HG02973 (cell line): ENCODE data around the gene TARP.
"Not testable (repeated sequence)": the region's sequence is repeated elsewhere in the genome, so short reads cannot be mapped to it uniquely, and the experiment has no call there.

Experiments used
- ATAC-seq: cut with Tn5 transposase; IDR thresholded peaks from one replicate; pipeline ENCODE4 v1.9.1; 2021; ENCODE audit warnings: moderate library complexity; ENCODE audit not compliant: unreplicated experiment

Gene TARP

GRCh38 chr7:38263274-38263673 is 10.2 kb downstream of the TARP start:
- ATAC-seq, result not testable (repeated sequence)

GRCh38 chr7:38262545-38262944 is 10.9 kb downstream of the TARP start:
- ATAC-seq, result no peak

- not testable (repeated sequence) for ATAC-seq
Measured at GRCh38 chr7:38262026-38262425, 11.4 kb downstream of the TARP start.

- ATAC-seq, result not testable (repeated sequence)
Measured at GRCh38 chr7:38261601-38262000, 11.8 kb downstream of the TARP start.

GRCh38 chr7:38259157-38259556 is 14.3 kb downstream of the TARP start:
- not testable (repeated sequence) for ATAC-seq

DNA sequence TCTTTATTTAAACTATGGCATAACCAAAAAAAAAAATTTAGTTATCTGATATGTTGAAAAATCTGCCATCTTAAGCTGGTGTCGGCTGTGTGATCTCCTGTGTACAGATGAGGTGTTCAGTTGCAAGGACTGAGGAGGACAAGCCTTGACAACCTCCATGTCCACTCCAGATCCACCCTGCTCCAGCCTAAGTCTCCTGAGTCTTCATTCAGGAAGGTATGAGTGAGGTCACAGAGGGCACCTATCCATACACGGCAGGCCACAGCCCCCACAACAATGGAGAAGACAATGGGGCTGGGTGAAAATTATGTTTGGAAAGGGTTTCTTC is 16.1 kb downstream of the TARP start:
- no peak for ATAC-seq

- ATAC-seq, result peak; percentile 58
Measured at GRCh38 chr7:38249849-38250248, 23.6 kb downstream of the TARP start.

DNA sequence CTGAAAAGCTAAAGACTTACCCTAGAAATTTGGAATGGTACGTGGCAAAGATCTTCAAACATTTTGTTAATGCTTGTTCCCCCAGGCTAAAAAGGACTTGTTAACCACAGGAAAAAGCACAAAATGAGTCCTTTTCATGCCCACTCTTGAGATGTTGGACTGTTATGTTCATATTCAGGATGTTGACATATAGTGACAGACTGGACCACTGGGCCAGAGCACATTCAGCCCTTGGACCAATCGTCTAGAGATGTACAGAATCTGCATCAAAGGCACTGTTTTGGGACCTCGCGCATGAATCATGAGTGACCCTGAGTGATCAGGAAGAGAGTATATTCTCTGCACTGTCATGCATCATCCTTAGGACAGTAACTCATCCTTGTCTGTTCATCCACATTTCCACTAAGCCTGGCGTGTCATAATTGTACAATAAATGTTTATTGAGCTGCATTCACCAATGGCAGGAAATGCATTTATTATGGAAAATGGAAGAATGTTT is 25.3 kb downstream of the TARP start:
- ATAC-seq, result no peak

DNA sequence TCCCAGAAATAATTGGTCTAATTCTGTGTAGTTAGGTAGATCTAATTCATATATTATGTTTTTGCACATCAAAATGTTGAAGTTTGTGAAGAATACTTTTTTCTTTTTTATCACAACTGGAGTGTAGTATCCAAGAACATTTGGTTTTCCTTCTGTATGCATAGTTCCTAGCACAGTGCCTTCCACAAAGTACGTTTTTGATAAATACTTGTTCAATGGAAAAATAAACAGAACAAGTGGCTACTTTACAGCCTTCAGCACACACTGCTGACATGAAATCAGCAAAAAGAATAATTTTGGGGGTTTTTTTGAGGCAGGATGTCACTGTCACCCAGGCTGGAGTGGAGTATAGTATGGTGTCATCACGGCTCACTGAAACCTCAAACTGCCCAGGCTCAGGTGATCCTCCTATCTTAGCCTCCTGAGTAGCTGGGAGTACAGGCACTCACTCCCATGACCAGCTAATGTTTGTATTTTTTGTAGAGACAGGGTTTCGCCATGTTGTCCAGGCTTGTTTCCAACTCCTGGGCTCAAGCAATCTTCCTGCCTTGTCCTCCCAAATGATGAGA is 27.9 kb downstream of the TARP start:
- no peak for ATAC-seq

DNA sequence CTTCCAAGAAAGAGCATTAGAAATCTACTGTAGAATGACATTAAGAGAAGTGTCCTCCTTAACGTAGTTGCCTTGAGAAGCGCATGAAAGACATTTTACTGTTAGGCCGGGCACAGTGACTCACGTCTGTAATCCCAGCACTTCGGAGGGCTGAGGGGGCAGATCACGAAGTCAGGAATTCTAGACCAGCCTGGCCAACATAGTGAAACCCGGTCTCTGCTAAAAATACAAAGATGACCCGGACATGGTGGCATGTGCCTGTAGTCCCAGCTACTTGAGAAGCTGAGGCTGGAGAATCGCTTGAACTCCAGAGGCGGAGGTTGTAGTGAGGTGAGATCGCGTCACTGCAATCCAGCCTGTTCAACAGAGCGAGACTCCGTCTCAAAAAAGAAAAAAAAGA is 28.9 kb downstream of the TARP start:
- no peak for ATAC-seq

DNA sequence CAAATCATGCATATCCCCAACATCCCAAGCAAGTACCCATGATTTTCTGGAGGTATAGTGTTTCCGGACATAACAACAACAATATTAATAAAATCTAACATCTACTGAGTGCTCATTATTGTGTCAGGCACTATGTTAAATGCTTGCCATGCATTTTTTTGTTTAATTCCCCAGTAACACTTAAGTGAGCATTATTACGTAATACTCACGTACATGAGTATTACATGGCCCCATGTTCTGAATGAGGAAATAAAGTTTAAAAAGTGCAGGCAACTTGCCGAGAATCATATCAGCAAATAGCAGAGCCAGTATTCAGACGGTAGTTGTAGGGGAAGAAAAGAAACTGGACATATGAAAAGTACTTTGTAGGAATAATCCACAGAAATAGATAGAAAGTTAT is 30.1 kb downstream of the TARP start:
- ATAC-seq, result not testable (repeated sequence)

- ATAC-seq, result no peak
Measured at GRCh38 chr7:38242814-38243213, 30.6 kb downstream of the TARP start.

GRCh38 chr7:38241071-38241470 is 32.4 kb downstream of the TARP start:
- ATAC-seq, result no peak

DNA sequence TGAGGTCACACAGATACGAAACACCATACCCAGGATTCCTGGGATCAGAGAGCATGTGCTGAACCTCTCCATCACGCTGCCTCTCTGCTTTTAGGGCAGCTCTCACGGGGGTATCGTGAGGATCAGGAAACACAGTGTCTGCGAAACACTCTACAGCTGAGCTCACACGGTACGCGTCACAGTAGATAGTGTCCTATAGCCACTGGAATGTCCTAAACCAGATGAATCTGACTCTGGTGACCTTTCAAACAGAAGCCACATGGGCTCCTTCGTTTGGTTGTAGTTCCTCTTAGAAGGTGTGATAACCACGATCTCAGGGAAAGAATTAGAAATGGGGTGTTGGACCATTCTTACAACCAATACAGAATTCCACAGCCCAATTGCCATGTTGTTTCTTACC is 34.3 kb downstream of the TARP start:
- not testable (repeated sequence) for ATAC-seq

DNA sequence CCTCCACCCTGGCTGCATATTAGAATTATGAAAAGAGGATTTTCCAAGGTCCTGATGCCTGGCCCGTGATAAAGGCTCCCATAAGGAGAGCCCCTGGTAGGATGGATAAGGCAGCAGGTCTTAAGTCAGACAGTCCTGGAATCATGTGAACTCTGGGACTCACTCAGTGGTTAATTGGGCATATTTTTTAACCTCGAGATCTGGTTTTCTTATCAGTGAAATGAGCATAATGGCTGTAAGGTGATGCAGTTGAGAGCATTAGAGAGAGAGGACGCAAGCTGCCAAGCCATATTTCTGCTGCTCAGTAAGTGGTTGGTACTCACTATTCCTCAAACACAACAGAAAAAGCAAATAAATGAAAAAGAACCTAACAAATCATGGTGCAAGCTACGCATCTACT is 37.8 kb downstream of the TARP start:
- no peak for ATAC-seq

GRCh38 chr7:38234759-38235158 is 38.7 kb downstream of the TARP start:
- not testable (repeated sequence) for ATAC-seq

- peak; percentile 83 for ATAC-seq
Measured at GRCh38 chr7:38232502-38233366, 40.7 kb downstream of the TARP start.

- no peak for ATAC-seq
Measured at GRCh38 chr7:38229884-38230642, 43.4 kb downstream of the TARP start.

GRCh38 chr7:38229386-38229785 is 44.0 kb downstream of the TARP start:
- ATAC-seq, result no peak

DNA sequence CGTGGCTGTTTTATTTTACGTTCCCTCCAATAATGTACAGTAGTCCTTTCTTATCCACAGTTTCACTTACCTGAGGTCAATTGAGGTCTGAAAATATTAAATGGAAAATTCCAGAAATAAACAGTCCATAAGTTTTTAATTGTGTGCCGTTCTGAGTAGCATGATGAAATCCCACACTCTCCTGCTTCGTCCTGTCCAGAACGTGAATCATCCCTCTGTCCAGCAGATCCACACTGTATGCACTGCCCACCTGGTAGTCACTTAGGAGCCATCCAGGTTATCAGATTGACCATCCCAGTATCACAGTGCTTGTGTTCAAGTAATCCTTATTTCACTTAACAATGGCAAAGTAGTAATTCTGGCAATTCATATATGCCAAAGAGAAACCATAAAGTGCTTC is 49.0 kb downstream of the TARP start:
- ATAC-seq, result no peak

- no peak for ATAC-seq
Measured at GRCh38 chr7:38223306-38223705, 50.1 kb downstream of the TARP start.
